ENCODE measurements around the gene NEDD4.
"Not testable (repeated sequence)": the region's sequence is repeated elsewhere in the genome, so short reads cannot be mapped to it uniquely, and the experiment has no call there.

The NEDD4 gene

GRCh38 chr15:55897560-55898336 is 95.7 kb downstream of the NEDD4 start:
- in situ Hi-C loops (cut with MboI; ENCODE audit: low sequenced_read_pairs) = no loop called here

DNA sequence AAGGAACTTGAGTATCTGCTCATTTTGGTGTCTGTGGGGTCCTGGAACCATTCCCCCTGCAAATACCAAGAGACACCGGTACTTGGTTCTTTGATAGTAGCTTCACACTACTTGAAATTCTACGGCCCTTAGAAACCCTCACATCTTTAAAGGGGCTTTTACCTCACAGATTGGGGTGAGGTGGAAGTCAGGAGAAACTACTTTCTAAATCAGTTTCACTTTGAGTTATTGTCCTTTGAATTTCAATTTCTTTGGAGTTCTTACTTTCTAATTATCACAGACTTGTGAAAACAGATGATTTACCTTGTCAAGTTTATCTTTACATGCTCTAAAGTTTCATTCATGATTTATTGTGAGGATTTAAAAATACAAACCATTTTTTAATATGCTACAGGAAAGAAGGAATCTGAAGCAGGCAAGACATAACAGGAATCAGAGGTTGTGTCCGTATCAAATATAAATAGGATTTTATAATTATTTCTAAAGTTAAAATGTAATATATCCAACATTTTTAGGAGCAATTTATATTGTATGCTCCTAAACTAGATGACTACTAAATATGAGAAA is 98.9 kb downstream of the NEDD4 start:
- in situ Hi-C loops (cut with MboI; ENCODE audit: low sequenced_read_pairs) = no loop called here

- in situ Hi-C loops (cut with MboI; ENCODE audit: low sequenced_read_pairs) = no loop called here
Observed at GRCh38 chr15:55893852-55894251, 99.6 kb downstream of the NEDD4 start.

GRCh38 chr15:55891196-55891595 is 102.2 kb downstream of the NEDD4 start:
- in situ Hi-C loops (cut with MboI; ENCODE audit: low sequenced_read_pairs) = no loop called here

GRCh38 chr15:55884223-55884622 is 109.2 kb downstream of the NEDD4 start:
- in situ Hi-C loops (cut with MboI; ENCODE audit: low sequenced_read_pairs) = no loop called here

GRCh38 chr15:55879181-55879580 is 114.2 kb downstream of the NEDD4 start:
- in situ Hi-C loops (cut with MboI; ENCODE audit: low sequenced_read_pairs) = no loop called here

- in situ Hi-C loops (cut with MboI; ENCODE audit: low sequenced_read_pairs) = no loop called here
Observed at GRCh38 chr15:55873024-55873720, 120.2 kb downstream of the NEDD4 start.

GRCh38 chr15:55872471-55872870 is 120.9 kb downstream of the NEDD4 start:
- in situ Hi-C loops (cut with MboI; ENCODE audit: low sequenced_read_pairs) = no loop called here

GRCh38 chr15:55869660-55870059 is 123.8 kb downstream of the NEDD4 start:
- in situ Hi-C loops (cut with MboI; ENCODE audit: low sequenced_read_pairs) = no loop called here

DNA sequence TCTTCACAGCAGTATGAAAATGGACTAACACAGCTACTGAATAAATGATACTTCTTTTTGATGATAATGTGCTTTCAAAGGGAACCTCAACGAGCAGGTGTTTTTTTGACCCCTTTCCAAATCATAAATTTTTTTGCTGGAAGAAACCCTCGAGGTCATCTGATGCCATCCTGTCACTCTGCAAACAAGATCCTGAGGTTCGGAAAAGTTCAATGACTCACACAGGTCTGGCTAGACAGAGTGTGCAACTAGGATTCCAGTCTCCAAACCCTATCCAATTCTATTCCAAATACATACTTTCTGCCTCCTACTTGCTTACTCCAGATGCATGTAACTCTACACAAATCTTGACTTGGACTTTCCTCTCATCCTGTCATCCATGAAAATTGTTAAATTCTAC is 124.7 kb downstream of the NEDD4 start:
- in situ Hi-C loops (cut with MboI; ENCODE audit: low sequenced_read_pairs) = no loop called here

- in situ Hi-C loops (cut with MboI; ENCODE audit: low sequenced_read_pairs) = not testable (repeated sequence)
Observed at GRCh38 chr15:55868291-55868690, 125.1 kb downstream of the NEDD4 start.

DNA sequence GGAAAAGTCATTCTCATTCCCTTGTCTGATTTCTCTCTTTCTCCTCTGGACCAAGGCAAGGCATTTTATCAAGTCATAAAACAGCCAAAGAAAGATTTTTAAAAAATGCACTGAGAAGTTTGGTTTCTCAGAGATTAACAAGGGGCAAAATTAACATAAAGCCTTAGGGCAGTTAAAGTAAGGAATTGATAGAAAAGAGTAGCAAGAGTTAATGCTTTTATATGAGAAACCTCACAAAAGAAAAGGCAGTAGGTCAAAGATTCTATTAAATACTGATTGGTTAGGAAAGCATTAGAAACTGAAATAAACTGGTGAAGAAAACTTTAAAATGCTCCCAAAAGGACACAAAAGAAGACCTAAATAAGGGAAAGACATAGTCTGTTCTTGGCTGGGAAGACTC is 129.5 kb downstream of the NEDD4 start:
- in situ Hi-C loops (cut with MboI; ENCODE audit: low sequenced_read_pairs) = no loop called here

GRCh38 chr15:55861115-55861514 is 132.3 kb downstream of the NEDD4 start:
- in situ Hi-C loops (cut with MboI; ENCODE audit: low sequenced_read_pairs) = no loop called here

DNA sequence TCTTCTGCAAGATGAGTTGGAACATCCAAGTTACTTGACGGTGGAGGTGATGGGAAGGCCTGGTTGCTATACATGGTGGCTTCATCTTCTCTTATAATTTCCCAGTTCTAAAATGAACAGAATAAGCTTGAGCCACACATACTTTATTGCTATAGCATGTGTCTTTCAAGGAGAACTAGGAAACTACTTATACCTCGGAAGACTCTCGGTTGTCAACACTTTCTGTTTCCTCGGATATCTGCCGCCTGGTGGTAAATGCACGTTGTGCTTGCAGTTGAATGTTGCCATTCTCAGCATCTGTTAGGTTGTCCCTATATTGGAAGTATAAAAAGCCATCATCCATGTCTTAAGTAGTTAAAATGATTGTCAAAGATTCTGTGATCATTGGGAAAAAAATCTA is 132.9 kb downstream of the NEDD4 start:
- in situ Hi-C loops (cut with MboI; ENCODE audit: low sequenced_read_pairs) = no loop called here

DNA sequence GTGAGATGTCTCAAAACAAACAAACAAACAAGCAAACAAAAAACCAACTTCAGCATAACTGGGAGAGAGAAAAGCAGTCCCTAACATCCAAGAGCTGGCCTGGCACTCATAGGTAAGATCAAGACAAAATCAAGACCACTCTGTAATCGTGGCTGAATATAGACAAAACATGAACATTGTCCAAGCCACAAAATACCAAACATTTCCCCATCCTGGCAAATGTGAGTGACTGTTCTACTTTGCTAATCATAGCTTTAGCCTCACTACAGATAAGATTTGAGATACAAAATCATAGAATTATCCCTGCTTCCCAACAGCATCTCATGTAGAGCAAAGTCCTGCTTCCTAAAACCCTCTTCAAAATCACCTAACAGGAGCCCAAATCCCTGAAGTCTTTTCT is 133.7 kb downstream of the NEDD4 start:
- in situ Hi-C loops (cut with MboI; ENCODE audit: low sequenced_read_pairs) = no loop called here

GRCh38 chr15:55858661-55859060 is 134.8 kb downstream of the NEDD4 start:
- in situ Hi-C loops (cut with MboI; ENCODE audit: low sequenced_read_pairs) = no loop called here

DNA sequence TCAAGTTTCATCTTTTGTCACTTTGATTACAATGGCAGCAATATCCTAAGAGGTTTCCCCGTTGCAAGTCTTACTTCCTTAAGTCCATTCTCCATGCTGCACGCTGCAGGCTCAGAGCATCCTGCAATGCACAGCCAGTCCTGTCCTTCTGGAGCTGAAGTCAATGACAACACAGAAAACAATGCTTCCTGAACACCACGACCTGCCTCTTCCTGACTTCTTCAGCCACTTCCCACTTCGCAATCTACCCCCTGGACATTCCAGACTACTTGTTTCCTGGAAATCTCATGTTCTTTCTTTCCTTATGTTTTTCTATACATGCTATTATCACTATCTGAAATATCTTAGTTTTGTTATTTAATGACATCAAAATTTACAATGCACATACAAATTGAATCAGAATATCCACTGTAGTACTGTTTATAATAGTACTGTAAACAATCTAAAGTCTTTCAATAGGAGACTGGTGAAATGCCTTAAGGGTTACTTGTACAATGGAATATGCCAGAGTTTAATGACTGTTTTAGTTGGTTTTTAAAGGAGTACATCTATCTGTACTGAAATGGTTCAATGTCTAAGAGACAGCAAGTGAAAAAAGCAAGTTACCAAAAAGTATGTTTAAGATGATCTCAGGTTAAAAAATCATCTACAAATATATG is 136.8 kb downstream of the NEDD4 start:
- in situ Hi-C loops (cut with MboI; ENCODE audit: low sequenced_read_pairs) = no loop called here

- in situ Hi-C loops (cut with MboI; ENCODE audit: low sequenced_read_pairs) = no loop called here
Observed at GRCh38 chr15:55853134-55853533, 140.3 kb downstream of the NEDD4 start.

- in situ Hi-C loops (cut with MboI; ENCODE audit: low sequenced_read_pairs) = no loop called here
Observed at GRCh38 chr15:55846116-55846707, 147.2 kb downstream of the NEDD4 start.

GRCh38 chr15:55842897-55843296 is 150.5 kb downstream of the NEDD4 start:
- in situ Hi-C loops (cut with MboI; ENCODE audit: low sequenced_read_pairs) = not testable (repeated sequence)

DNA sequence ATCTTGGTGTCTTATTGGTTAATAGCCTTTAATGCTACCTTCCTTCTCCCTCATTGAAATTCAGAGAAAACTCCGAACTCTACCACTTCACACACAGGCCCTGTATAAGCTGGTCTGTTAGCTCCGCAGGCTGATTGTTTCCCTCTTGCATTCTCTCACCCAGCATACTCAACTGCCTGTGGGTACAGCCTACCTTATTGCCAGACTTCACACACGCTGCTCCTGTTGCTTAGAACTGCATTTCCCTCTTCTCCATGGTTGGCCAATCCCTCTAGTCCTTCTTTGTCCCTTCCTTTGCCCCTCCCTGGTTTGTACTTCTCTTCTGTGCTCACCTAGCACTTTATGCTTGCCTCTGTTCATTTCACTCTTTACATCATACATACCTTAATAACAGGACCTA is 157.5 kb downstream of the NEDD4 start:
- in situ Hi-C loops (cut with MboI; ENCODE audit: low sequenced_read_pairs) = no loop called here

All from HL-60/S4 (cell line).